HTR-8/SVneo (cell line): ENCODE measurements around the gene MACROD2.

Source experiments
- DNase-seq: peaks from one replicate; pipeline ENCODE4 v3.0.0; 2011; ENCODE audit warnings: low spot score, mixed read lengths; ENCODE audit not compliant: insufficient read length
- FAIRE-seq: peaks from 2 replicates; lab custom pipeline; 2011; peaks lifted over from hg19 to GRCh38; lab: Jason Lieb, UNC

The MACROD2 gene

DNA sequence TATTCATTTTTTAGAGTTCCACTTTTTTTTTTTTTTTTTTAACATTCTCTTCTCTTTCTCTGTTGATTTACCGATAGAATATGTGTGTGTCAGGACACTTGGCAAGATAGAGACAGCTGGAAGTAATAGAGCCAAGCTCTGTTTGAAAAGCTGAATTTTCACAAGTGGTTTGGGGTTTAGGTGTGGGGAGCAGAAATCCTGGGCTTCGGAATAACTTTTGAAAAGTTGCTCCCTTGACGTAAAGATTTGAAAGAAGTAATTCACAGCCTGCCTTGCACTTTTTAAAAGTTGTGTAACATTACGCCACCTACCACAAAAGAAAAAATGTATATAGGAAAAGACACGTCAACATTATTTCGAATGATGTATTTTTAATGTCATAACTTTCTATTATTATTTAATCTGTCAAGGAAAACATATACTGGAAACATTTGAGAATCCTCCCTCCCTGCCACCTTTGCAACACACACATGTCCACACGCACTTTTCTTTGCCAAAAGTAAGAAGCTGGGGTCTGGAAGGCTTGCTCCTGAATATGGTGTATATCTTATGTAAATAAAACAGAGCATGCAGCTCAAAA lies 1660.1 kb downstream of the MACROD2 start:
- no peak for DNase-seq
- FAIRE-seq, result no peak

- no peak for FAIRE-seq
Observed at GRCh38 chr20:15656124-15656523, 1660.8 kb downstream of the MACROD2 start.

DNA sequence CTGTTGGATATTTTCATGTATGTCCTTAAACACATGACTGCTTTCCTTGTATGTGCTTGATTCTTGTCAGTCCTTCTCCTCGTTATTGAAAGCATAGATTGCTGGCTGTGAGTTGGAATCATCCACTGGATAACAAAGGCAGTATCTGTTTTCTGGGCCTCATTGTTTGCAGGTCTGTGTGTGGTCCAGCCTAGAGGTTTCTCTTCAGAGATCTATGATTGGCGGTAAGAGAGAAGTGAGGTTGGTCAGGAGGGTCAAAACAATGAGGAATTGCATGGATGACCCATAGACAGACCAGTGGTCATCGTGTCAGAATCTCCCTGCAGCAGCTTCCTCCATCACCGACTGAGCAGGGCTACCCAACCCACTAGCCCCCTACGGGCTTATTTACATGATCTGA lies 1663.0 kb downstream of the MACROD2 start:
- no peak for FAIRE-seq
- no peak for DNase-seq

More at GRCh38 chr20:15656124-15656523, 1660.8 kb downstream of the MACROD2 start:
- DNase-seq, result no peak

GRCh38 chr20:15673206-15673605 lies 1677.9 kb downstream of the MACROD2 start:
- DNase-seq, result peak; percentile 3
- no peak for FAIRE-seq

DNA sequence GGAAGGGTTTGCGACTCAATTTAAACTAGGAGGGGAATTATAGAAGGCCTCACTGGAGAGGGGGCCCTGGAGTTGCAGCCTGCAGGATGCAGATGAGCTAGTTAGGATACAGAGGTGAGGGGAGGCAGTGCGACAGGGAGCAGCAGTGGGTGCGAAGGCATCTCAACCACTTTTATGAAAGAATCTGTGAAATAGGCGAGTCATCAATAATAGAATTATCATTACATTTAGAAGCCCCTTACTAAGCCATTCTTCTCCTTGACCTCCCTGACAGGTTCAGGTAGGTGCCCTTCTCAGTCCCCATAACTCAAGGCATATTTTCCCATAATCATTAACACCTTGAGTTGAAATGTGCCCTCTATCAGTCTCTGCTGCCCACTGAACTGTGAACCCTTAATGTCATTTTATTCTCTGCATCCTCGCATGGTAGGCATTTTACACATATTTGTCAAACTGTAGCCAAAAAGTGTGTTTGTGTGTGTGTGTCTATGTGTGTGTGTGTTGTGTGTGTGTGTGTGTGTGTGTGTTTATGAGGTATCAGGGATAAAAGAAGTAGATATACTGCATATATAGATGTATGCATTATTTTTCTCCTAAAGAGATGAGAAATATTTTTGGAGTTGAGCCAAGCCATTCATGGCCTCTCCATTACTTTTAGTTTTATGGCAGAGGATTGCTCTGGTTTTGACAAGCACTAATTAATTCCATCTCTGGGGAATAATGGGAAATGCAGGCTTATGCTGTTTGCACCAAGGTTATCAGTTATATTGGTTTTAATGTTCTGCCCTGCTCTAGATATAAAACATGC lies 1679.1 kb downstream of the MACROD2 start:
- FAIRE-seq, result no peak
- DNase-seq, result no peak

DNA sequence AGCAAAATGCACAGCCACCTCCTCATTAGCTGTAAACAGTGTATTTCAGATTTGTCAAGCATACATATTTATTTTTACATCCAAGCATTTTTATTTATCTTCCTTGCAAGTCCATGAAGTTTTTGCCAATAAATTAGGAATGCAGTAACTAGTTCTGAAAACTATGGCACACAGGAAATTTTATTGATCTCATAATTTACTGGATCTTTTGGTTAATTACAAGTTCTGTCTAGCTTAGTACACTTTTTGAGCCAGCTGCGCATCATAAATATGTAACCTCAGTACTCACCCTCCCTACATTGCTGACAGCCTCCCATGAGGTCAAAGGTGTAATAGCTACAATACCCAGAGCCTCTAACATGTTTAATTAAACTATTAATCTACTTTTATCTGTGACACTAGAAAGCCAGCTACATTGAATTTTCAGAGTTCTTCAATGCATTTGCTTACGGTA lies 1679.8 kb downstream of the MACROD2 start:
- DNase-seq (no peak), FAIRE-seq (no peak)

DNA sequence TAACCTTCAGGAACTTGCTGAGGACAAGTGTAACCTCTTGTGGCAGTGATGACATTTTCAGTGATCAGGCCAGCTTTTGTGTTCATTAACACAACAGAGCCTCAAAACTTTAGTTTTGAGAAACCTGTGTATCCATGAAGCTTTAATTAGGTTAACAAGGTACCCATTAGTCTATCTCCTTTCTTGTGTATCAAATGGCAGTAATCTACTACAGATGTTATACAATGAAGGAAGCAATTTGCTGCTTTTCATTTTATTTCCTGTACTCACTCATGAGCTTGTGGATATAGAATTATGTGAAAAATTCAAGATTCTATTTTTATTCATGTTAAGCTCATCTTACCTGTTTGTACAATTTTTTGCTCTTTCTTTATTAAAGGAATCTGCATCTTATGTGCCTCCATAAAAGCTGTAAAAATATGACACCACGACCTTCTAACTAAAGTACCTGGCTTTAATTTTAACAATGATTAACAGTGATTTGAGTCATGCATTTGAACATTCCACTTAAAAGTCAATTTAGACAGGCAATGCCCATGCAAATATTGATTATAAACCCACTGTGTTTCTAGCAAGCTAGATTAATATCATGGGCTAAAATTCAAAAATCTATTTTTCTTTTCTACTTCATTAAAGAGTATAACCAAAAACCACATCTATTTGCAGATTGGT lies 1680.6 kb downstream of the MACROD2 start:
- FAIRE-seq, result no peak

DNA sequence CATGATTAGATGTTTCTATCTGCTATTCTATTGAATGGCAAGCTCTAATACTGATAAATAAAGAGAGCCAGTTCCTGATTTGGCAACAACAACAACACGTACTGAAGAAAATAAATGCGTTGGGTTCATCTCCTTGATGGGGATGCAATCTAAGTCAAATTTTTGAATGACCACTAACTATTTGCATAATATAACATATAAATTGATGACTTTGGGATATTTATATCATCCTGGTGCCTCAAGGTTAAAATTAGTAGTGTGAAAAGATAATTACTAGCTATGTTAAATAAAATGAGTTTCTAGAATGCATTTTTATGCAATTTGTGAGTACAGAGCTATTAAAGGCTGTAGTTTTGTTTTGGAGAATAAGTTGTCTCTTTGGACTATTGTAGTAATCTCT lies 1681.5 kb downstream of the MACROD2 start:
- DNase-seq (no peak), FAIRE-seq (no peak)

More for the DNA sequence above, 1680.6 kb downstream of the MACROD2 start:
- no peak for DNase-seq

DNA sequence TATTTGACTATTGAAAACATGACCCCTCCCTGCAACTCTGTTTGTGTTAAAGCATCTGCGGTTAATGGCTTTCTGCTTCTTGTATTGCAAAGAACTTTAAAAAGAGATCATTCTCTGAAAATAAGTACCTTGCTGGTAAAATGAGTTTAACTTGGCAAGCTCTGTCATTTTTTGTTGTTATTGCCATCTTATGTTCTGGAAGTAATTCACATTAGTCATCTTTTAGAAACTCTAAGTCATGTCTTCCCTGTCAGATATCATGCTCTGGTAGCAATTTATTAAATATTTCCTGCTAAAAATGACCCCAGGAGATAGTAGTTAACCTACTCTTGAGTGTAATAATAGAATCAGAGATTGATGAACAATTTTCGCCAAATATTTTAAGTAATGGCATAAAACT lies 1687.4 kb downstream of the MACROD2 start:
- no peak for FAIRE-seq
- no peak for DNase-seq

GRCh38 chr20:15692570-15692969 lies 1697.3 kb downstream of the MACROD2 start:
- FAIRE-seq, result no peak
- DNase-seq, result no peak

- DNase-seq, result no peak
Observed at GRCh38 chr20:15699431-15700146, 1704.3 kb downstream of the MACROD2 start.

GRCh38 chr20:15700147-15700765 lies 1704.9 kb downstream of the MACROD2 start:
- FAIRE-seq (no peak), DNase-seq (no peak)

More at GRCh38 chr20:15699431-15700146, 1704.3 kb downstream of the MACROD2 start:
- FAIRE-seq, result no peak

DNA sequence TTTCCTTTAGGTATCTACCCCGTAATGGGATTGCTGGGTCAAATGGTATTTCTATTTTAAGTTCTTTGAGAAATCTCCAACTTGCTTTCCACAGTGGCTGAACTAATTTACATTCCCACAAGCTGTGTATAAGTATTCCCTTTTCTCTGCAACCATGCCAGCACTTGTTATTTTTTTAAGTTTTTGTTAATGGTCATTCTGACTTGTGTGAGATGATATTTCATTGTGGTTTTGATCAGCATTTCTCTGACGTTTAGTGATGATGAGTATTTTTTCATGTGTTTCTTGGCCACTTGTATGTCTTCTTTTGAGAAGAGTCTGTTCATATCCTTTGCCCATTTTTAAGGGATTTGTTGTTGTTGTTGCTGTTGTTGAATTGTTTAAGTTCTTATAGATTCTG lies 1706.8 kb downstream of the MACROD2 start:
- DNase-seq (no peak), FAIRE-seq (no peak)

GRCh38 chr20:15703171-15703911 lies 1708.0 kb downstream of the MACROD2 start:
- no peak for DNase-seq
- FAIRE-seq, result no peak

GRCh38 chr20:15705975-15706374 lies 1710.7 kb downstream of the MACROD2 start:
- DNase-seq, result no peak
- FAIRE-seq, result no peak

DNA sequence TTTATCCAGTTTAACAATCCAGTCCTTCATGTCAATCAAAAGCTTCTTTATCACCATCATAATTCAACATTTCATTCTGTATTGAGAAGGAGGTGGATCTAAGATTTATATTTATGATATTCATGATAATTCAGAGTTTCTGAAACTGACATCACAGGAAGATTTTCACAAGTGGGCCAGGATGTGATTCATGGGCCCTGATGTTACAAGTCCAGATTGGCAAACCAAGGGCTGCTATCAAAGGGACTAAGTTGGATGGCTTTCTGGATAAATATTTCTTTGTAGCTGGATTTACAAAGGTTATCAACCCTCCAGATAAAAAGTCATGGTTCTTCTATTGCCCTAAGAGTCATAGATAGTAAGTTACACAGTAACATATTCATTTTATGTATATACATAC lies 1711.4 kb downstream of the MACROD2 start:
- DNase-seq, result no peak
- FAIRE-seq, result no peak

- DNase-seq (no peak), FAIRE-seq (no peak)
Observed at GRCh38 chr20:15708984-15709598, 1713.8 kb downstream of the MACROD2 start.

- DNase-seq, result no peak
- FAIRE-seq, result no peak
Observed at GRCh38 chr20:15710636-15711035, 1715.3 kb downstream of the MACROD2 start.

DNA sequence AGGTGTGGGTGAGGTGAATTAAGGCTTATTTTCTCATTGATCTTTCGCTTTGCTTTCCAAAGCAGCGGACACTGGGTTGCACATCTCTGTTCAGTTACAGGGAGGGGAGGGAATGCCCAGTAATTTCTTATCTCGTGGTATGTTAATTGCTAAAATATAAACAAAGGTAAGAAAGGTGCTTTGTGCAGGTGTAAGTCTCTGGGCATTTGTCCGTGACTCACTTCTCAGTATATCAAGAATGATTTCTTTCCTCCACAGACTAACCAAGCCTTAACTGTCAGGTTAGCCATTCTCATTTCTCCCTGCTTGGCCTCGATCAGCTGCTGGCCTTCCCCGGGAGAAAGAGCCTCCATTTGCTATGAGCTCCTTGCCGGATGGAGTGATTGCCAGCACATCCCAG lies 1715.9 kb downstream of the MACROD2 start:
- DNase-seq (no peak), FAIRE-seq (no peak)
